ENCODE data around the gene MRM3.

DNA sequence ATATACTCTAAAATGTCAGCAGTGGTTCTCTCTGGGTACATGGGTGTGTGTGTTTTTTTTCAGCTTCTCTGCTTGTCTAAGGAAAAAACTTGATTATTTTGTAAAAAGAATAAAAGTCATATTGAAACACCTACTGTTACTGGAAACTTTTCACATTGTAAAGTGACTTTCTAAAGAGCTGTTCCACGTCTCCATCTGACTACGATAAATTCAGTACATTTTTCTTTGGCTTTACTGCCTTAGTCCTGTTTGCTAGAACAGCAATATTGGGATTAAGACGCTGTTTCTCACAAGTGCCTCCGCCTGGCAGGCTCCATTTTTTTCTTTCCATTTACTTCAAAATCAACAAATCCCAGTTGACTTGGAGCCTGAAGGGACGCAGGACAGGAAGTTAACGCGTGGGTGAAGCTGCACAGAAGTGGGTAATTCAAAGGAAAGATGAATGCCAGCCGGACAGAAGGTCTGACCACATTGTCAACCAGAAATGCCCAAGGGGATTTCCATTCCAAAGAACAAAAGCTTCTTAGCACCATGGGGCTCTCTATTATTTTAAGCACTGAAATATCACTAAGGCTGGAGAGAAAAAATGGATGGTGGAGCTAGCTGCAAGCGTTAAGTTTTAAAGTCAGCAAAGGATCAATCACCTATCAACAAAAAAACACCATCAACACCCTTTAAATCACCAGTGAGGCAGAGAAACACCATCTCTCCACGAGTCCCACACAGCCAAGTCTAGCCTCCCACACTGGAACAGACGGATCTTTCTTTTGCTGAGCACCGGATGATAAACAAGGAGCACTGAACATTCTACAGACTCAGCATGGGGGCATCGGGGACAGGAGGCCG is 8.5 kb upstream of the MRM3 start:
- TF ChIP-seq, protein P1, sequence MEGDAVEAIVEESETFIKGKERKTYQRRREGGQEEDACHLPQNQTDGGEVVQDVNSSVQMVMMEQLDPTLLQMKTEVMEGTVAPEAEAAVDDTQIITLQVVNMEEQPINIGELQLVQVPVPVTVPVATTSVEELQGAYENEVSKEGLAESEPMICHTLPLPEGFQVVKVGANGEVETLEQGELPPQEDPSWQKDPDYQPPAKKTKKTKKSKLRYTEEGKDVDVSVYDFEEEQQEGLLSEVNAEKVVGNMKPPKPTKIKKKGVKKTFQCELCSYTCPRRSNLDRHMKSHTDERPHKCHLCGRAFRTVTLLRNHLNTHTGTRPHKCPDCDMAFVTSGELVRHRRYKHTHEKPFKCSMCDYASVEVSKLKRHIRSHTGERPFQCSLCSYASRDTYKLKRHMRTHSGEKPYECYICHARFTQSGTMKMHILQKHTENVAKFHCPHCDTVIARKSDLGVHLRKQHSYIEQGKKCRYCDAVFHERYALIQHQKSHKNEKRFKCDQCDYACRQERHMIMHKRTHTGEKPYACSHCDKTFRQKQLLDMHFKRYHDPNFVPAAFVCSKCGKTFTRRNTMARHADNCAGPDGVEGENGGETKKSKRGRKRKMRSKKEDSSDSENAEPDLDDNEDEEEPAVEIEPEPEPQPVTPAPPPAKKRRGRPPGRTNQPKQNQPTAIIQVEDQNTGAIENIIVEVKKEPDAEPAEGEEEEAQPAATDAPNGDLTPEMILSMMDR (conservative IDR thresholded peaks at IDR 0.05) = no peak
- TF ChIP-seq ZFX (IDR thresholded peaks at IDR 0.05) = no peak
